Inflammatory macrophage treated with lipopolysaccharide for 1 hour (primary cell): Measurements from ENCODE around the gene CFAP54.
"Not testable (repeated sequence)": the region's sequence is repeated elsewhere in the genome, so short reads cannot be mapped to it uniquely, and the experiment has no call there.

Experiments
- DNase-seq, 2 donors: peaks; one replicate each; pipeline ENCODE4 v3.0.0-alpha.2; 2020 to 2022

Gene CFAP54, protein sequence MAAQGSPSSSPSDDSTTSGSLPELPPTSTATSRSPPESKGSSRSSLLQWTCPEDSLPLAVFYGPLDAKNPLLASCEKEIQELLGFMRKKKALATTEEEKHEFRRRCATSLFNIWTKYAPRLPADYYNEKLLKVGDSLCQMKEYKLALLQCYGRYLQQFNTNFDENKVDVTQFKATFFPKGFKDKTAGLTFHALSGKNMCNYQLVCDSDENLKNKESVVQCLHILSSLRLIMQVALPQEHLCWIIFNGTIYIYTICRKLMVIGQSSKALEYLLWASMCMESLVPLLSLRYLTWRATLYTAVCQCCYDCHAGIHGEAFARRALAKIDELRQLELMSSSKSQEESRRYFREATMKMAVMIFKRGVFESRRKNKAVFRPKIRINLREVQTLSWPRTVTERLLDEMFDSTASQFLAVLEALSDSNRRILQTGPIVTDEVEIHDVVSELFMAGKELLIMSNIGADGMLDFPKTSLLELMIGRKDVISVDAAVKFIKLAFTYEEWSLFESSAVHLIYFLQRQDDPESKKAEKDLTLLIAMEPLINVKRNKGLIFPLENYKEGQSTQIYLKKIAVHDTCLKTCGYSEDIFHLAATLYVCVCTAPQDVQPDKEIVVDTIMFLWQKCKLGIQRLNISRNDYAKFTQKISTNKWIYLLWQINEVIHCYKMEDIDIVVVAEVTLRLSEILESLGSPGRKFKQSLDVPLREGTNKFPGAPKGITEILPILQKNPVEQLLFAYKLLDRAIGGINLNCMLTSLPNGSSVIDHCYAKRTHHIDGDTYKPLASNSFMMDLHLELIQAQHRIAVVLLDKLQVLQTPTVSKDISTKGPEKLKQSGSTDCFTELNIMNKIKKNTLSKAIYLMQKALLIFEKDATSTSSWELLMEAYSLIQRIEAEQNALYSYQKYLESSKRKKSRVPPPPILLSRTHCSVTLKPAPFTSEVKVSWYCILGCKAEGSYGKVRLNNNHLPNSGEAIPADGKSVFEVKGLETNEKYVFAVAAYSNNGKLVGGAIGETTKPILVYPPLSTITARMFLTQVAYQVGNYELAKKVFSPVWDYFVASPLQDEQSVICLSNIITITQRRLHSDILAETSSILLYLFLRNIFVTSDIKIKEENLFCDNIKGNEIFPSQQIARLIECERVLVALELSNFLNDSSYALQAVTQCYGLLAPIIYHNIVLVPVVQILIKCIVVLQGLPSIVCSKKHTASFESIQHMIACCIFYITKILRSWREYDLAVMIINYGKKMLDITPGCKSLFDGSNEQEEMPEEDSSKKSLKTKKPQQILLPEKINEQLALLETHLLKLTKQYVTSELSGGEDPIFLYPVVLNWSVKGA (N-terminal part only)

DNA sequence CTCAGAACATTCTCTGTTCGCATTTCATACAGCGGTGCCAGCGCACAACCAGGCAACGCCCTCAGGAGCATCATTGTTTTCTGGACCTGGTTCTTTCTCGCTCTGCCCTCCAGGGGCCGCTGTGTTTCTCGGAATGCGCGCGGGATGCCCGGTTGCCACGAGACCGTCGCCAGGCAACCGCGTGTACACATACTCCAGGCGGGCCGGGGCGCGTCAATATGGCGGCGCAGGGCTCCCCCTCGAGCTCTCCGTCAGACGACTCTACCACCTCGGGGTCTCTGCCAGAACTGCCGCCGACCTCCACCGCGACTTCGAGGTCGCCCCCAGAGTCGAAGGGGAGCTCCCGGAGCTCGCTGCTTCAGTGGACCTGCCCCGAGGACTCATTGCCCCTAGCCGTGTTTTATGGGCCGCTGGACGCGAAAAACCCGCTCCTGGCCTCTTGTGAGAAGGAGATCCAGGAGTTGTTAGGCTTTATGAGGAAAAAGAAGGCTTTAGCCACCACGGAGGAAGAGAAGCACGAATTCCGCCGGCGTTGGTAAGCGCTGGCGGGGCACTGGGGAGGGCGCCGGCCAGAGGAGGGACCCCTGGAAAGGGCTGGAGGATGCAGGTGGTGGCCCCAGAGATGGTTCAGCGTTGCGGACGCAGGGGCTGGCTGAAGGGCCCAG, at the start of gene CFAP54:
Gene CFAP54 (plus strand): TSS at position 186 of the 665 bp plus-strand sequence. CDS start 33 bp downstream, at position 219.
- DNase-seq, result peak; percentile 82 to 97

DNA sequence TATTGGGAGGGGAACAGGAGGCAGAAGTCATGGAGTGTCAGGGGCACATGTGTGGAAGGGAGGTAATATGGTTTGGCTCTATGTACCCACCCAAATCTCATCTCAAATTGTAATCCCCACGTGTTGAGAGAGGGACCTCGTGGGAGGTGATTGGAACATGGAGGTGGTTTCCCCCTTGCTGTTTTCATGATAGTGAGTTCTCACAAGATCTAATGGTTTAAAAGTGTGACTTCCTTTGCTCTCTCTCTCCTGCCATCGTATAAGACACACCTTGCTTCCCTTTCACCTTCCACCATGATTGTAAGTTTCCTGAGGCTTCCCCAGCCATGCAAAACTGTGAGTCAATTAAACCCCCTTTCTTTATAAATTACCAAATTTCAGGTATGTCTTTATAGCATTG, 47.6 kb upstream of the CFAP54 start:
- DNase-seq, result no peak

DNA sequence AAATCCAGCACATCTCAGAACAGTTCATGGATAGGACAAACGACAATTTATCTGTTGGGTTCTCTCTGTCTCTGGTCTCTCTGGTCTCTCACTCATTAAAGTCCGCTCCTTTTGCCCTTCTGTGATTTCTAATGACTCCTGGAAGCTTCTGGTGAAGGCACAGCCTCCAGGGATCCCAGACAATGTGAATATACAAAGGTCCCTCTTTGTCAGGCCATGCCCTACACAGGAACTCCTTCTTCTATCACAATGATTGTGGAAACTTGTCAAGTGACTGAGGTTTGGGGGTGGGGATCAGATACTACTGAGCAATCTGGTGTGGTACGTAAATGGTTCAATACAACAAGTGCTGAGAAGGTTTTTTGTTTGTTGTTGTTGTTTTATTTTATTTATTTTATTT, 46.5 kb upstream of the CFAP54 start:
- no peak for DNase-seq

DNA sequence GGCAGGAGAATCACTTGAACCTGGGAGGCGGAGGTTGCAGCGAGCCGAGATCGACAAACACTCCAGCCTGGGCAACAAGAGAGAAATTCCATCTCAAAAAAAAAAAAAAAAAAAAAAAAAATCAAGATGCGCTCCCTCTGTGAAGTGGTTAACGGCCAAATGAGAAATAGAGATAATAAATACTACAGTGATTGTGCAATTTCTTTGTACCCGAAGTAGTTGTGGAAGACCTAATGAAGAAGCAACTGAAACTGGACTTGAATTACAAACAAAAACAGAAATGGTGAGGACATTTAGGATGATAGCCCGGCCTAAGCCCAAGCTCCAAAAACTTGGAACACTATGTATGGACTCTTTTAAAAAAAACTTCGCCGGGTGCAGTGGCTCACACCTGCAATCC, 45.0 kb upstream of the CFAP54 start:
- DNase-seq, result no peak

DNA sequence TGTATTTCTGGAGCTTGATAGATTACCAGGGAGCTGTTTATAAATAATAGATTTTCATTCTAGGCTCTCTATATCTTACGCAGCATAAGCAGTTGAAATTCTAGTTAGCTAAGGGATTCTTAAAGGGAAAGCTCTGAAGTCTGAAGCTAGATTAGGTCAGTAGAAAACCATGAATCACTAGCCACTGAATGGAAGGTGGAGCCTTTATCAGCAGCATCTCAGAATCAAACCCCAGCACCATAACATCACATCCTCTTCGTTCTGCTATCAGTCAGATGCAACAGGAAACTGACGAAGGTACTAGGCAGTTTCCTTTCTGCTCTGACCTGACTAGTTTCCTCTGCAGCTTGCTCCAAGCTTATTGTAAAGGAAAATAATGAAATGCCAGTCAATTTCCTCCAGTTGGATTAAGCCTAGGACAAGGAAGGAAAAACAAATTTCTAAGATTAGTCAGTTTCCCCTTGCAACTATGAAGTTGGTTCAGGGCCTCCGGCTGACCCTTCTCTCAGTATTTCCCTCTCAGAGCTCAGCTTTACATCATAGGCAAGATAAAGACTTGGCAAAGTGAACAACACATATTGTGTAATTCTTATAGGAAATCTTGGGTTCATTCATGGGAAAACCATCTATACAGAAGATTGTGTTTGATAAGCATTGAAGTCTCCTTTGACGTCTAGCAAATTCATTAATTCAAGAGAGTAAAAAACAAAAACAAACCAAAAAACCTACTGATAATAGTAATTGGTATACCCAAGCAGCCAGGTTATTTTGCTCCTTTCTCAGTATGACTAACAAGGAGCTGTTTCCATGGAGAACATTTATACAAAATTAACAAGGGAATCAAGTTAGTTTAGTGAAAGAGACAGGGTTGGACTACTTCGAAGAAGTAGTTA, 43.4 kb upstream of the CFAP54 start:
- DNase-seq, result peak in 1 of 2 donors; percentile 21

DNA sequence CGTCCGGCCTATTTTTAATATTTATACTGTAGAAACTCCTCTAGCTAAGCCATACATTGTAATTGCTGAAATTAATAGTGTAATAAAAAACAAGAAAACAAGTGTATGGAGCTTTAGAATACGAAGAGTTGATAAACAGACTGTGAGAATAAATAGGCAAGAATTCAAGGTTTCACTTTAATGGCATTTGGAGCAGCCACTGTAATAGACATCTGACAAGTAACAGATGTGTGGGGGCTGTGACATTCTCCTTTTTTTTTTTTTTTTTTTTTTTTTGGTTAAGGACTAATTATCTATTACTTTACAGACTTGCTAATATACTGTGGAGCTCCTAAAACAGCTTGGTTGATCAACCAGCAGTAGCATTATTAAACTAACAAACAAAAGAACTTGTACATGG, 42.1 kb upstream of the CFAP54 start:
- DNase-seq, result no peak

DNA sequence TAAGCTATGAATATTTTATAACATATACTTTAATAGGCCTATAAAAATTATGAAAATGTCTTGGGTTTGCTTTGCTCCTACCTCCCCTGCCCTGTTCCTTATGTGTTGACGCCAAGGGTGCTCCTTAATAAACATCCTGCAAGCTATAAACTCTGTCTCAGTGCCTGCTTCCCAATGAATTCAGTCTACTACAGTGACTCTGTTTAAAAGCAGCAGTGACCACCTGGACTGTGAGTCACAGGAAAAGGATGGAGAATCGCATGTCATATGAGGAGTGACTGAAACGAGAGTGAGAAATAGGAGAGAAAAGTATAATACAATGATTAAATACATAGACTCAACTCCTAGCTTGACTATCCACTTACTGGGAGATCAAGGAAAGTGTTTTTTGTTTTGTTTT, 41.1 kb upstream of the CFAP54 start:
- no peak for DNase-seq

DNA sequence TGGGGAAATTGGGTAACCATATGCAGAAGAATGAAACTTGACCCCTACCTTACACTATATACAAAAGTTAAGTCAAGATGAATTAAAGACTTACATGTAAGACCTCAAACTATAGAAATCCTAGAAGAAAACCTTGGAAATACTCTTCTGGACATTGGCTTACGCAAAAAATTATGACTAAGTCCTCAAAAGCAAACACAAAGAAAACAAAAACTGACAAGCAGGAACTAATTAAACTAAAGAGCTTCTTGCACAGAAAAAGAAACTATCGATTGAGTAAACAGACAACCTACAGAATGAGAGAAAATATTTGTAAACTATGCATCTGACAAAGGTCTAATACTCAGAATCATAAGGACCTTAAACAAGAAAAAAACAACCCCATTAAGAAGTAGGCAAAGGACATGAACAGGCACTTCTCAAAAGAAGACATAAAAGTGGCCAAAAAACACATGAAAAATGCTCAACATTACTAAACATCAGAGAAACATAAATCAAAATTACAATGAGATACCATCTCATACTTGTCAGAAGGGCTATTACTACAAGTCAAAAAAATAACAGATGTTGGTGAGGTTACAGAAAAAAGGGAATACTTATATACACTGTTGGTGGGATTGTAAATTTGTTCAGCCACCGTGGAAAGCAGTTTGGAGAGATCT, 37.0 kb upstream of the CFAP54 start:
- DNase-seq, result no peak

DNA sequence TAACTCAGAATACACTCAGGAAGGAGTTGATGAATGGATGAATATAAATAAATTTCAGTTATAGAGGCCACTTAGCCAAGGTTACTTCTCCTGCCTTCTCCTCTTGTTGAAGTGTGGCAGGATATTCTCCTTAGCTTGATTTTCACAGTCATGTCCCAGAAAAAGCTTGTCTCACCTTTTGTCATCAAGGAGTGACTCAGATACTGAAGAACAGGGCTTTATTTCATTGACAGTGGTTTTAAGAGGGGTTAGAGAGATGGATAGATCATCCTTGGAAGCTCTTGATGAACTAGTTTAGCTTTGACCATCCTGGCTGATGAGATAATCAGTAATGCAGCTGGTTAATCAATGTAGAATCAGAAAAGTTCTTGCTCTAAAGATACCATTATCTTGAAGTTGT, 35.0 kb upstream of the CFAP54 start:
- no peak for DNase-seq

DNA sequence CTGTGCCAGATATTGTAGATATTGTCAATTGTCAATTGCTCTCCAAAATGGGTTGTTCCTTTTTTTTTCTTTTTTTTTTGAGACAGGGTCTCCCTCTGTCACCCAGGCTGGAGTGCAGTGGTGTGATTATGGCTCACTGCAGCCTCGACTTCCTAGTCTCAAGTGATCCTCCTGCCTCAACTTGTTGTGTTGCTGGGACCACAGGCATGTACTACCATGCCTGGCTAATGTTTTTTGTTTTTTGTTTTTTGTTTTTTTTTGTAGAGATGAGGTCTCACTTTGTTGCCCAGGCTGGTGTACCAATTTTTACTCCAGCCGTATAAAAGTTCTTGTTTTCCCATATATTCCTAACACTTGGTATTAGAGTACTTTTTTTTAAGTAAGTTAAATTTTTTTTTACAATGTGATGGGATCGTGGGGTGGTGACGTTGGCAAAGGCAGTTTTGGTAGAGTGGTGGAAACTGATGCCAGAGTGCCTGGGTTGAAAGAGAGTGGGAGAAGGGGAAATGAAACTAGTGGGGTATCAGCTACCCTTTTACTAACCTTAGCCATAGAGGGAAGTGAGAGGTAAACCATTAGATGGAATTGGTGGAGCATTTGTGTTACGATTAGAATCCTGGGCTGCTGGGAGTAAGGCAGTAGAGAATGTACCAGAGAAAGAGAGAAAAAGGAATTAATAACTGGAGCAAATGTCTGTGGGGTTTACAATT, 33.0 kb upstream of the CFAP54 start:
- peak; percentile 50 to 53 for DNase-seq

DNA sequence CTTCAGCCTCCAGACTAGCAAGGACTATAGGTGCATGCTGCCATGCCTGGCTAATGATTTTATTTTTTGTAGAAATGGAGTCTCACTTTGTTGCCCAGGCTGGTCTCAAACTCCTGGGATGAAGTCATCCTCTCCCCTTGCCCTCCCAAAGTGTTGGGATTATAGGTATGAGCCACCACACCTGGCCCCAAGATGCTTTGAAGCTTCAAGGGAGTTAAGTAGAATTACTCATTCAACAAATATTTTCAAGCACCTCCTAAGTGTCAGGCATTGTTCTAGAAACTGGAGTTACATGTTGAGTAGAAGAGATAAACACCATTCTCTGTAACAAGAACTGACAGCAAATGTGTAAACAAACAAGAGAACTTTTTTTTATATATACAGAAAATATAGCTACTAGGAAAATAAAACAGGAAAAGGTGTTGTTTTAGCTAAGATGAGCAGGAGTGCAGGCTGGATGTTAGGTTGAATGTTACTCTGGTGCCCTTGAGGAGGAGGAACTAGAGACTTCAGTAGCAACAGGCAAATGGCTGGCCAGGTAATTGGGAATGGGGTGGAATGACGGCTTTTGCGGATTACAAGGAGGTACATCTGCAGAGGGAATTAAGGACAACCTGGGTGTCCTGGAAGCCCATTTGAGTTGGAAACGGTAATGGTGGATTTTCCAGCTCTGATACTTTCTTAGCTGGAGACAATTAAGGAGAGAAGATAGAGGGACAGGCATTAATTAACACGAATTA, 32.0 kb upstream of the CFAP54 start:
- DNase-seq, result no peak

DNA sequence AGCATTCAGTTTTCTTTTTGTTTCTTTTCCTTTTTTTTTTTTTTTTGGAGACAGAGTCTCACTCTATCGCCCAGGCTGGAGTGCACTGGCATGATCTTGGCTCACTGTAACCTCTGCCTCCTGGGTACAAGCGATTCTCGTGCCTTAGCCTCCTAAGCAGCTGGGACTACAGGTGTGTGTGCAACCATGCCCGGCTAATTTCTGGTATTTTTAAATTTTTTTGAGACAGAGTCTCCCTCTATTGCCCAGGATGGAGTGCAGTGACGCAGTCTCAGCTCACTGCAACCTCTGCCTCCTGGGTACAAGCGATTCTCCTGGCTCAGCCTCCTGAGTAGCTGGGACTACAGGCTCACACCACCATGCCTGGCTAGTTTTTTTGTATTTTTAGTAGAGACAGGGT, 30.1 kb upstream of the CFAP54 start:
- DNase-seq, result not testable (repeated sequence)

DNA sequence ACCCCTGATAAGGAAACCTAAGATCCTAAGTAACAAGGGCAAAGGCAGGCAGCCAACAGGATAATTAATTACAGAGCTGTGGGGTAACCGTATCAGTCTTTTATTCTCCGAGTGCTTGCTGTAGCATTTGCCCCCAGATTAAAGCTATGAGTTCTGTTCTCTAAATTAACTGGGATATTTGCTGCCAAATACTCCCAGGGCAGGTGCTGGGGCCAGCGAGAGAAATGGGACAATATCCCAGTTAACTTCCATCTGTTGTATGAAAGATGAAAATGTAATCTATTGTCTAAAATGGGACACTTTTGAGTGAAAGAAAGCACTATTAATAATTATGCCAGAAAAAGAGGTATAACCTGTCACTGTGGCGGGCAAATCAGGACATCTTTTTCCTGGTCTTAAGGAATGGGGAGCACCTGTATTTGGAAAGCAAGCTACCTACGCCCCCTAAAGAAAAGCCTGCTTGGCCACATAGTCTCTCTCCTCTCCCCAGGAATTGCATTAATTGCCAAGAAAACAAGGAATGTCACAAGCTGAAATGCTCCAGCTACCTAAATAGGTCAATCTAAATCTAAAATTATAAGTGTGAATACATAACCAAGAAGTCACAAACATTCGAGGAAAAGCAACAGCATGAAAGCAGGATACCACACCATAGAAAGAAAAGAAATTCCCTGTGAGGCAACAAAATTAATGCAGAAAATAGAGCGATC, 26.7 kb upstream of the CFAP54 start:
- no peak for DNase-seq

DNA sequence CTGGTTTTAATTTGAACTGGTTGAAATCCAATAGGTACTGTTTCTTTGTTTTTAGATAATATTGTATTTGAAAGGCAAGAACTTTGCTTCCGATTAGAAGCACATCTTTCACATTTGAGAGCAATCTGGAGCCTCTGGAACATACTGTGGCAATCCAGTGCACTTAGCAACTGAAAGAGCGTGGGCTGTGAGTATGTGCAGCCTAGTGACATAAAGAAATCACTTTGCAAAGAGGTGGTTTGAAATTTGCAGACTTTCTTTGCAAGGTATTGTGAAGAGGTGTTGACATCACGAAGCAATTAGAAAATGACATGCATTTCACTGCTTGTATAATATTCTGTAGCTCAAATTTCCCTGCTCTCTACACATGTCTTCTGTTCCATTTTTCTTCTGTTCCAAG, 23.5 kb upstream of the CFAP54 start:
- DNase-seq, result no peak

DNA sequence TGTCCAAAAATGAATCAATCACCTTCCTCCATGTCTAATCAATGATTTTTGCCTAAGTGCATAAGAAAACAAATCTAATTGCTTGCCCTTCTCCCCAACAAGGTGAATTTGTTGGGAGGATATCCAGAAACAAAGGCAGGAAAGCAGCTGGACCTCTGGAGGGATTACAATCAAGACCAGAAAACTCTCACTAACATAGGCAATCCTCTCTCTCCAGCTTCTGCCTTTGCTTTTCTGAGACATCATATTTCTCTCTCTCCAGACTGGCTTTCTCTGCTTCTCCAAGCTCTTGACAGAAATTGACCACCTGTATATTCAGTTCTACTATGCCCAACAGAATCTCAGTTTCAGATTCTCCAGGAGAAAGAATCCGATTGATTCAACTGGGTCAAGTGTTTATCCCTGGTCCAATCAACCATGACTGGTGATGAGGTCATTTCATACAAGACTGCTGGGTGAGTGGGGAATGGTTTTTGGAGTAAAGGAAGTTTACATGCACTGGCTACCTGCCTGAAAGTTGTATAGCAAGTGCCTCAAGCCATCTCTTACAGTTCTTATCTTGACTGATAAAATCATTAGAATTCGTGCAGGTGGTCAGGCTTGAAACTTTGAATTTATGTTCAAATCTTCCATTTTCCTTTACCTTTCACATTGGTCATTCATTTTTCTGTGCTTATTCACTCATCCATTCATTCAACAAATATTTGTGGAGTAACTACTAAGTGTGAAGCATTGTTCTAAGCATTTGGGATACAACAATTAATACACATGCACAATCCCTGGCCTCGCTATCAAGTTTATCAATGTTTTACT, 22.2 kb upstream of the CFAP54 start:
- DNase-seq, result no peak

DNA sequence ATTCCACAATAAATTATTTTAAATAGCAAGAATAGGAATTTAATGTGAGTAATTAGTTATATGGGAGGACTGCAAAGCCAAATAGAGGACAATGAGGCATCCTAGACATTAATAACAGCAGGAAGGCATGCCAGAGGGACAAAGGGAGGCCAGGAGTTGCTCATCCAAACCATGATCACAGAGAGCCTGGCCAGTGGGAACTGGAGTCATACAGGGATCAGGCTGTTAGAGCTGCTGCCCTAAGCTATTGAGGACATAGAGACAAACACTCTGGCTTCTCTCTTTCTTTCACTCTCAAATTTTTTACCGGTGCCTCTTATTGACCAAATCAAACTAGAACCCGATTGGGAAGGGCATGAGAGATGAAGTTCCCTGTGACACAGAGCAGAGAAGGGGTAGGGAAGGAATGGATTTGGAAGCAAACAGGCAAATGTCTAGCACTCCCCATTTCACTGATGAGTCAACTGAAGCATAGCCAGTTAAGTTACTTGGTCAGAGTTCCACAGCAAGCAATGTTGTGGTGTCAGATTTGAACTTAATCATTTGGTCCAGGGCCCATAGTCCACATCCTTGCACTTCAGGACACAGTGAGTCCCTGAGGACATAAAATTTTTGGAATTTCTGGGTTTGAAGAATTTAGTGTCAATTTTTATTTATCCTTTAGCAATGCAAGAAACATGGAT, 17.9 kb upstream of the CFAP54 start:
- DNase-seq, result no peak

DNA sequence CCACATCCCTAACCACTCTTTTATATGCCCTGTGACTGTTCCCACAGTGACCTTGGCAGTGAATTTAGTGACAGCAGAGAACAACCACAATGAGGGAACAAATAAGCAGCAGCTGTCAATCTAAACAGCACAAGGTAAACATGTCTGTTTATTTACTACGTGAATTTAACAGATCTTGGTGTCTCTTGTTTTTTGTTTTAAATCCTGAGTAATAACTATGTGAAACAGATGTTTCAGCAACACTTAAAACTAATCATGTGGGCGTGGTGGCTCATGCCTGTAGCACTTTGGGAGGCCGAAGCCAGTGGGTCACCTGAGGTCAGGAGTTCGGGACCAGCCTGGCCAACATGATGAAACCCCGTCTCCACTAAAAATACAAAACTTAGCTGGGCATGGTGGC, 17.0 kb upstream of the CFAP54 start:
- DNase-seq, result no peak
